ENCODE data around the gene PTPRC. TPM values are rescaled to one million over a fixed set of nuclear protein-coding genes. Genes with fewer than 3 reads are reported as not detected.

Gene PTPRC
- total RNA-seq, 1 donor from 2014 or later, result not detected

DNA sequence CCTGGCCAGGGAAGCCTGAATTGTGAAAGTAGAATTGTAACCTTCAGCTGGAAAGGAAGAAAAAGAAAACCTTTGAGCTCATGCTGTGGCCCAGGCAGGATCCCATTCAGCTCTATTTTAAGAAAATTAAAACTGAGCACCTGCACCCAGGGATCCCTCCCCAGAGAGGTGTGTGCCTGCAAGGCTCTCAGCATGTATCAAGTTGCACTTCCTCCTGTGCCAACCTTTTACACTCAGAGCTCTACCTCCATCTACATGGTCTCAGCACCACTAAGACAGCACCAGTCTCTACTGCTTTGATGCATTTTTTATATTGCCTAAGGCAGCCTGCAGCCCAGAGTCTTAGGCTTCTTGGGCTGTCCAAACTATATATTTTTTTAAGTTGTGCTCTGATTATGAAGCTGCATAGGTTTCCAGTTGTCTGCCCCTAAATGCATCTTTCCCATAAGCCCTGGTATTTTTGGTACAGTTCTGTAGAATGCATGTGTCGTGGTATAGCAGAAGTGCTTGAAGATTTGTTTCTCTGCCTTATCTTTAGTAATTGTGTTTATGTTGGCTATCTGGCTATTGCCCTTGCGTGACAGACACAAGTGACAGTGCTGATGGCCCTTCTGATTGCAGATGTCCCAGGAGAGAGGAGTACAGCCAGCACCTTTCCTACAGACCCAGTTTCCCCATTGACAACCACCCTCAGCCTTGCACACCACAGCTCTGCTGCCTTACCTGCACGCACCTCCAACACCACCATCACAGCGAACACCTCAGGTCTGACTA lies 63.1 kb downstream of the PTPRC start:
- no peak for TF ChIP-seq CTCF (IDR thresholded peaks at IDR 0.05; ENCODE audit: unreplicated experiment)
- H3K4me3 Mint-ChIP-seq (ENCODE audit: unreplicated experiment), result no peak overlapping the region
- no peak overlapping the region for H3K27ac Mint-ChIP-seq (ENCODE audit: unreplicated experiment)
- no peak for DNase-seq (ENCODE audit: low spot score)
- H3K27me3 Mint-ChIP-seq (ENCODE audit: unreplicated experiment), result no peaks in the 10 kb centered on the region
- no peaks in the 10 kb centered on the region for H3K36me3 Mint-ChIP-seq (ENCODE audit: low read depth, unreplicated experiment)
- no peaks in the 10 kb centered on the region for H3K9me3 Mint-ChIP-seq (ENCODE audit: unreplicated experiment)
- H3K4me1 Mint-ChIP-seq (ENCODE audit: unreplicated experiment), result no peaks in the 10 kb centered on the region

- H3K36me3 Mint-ChIP-seq (ENCODE audit: low read depth, unreplicated experiment), result no peaks in the 10 kb centered on the region
- no peak overlapping the region for H3K4me3 Mint-ChIP-seq (ENCODE audit: unreplicated experiment)
- no peak for DNase-seq (ENCODE audit: low spot score)
- H3K4me1 Mint-ChIP-seq (ENCODE audit: unreplicated experiment), result no peaks in the 10 kb centered on the region
- H3K27me3 Mint-ChIP-seq (ENCODE audit: unreplicated experiment), result no peaks in the 10 kb centered on the region
- no peak for TF ChIP-seq CTCF (IDR thresholded peaks at IDR 0.05; ENCODE audit: unreplicated experiment)
- no peak overlapping the region for H3K27ac Mint-ChIP-seq (ENCODE audit: unreplicated experiment)
- no peaks in the 10 kb centered on the region for H3K9me3 Mint-ChIP-seq (ENCODE audit: unreplicated experiment)
Observed at GRCh38 chr1:198708761-198709525, 70.1 kb downstream of the PTPRC start.

GRCh38 chr1:198711837-198712236 lies 73.0 kb downstream of the PTPRC start:
- no peak overlapping the region for H3K27ac Mint-ChIP-seq (ENCODE audit: unreplicated experiment)
- no peak for DNase-seq (ENCODE audit: low spot score)

DNA sequence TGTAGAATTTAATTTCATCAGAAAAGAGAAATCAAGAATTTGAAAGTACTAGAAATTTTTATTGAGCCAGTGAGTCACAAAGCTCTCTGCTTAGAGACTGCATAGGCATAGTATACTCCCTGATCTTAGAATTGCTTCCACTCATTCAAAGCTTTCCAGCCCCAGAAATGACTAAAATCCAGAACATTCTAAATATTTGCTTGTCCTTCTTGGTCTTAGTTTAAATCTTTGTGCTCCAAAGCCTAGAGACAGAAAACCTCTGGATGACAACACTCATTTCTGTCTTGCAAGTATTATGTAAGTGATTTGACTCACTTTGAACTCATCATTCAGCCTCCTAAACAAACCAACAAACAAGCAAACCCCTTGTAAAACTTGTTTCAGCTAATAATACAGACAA lies 74.2 kb downstream of the PTPRC start:
- Mint-ChIP-seq H3K4me3 (ENCODE audit: unreplicated experiment) (no peak overlapping the region), H3K27ac (ENCODE audit: unreplicated experiment) (no peak overlapping the region), H3K9me3 (ENCODE audit: unreplicated experiment) (no peaks in the 10 kb centered on the region), H3K27me3 (ENCODE audit: unreplicated experiment) (no peaks in the 10 kb centered on the region), H3K36me3 (ENCODE audit: low read depth, unreplicated experiment) (no peaks in the 10 kb centered on the region), H3K4me1 (ENCODE audit: unreplicated experiment) (no peaks in the 10 kb centered on the region)
- no peak for DNase-seq (ENCODE audit: low spot score)
- TF ChIP-seq CTCF (IDR thresholded peaks at IDR 0.05; ENCODE audit: unreplicated experiment), result no peak

More at GRCh38 chr1:198711837-198712236, 73.0 kb downstream of the PTPRC start:
- no peak for TF ChIP-seq CTCF (IDR thresholded peaks at IDR 0.05; ENCODE audit: unreplicated experiment)
- no peaks in the 10 kb centered on the region for H3K36me3 Mint-ChIP-seq (ENCODE audit: low read depth, unreplicated experiment)
- H3K27me3 Mint-ChIP-seq (ENCODE audit: unreplicated experiment), result no peaks in the 10 kb centered on the region
- H3K9me3 Mint-ChIP-seq (ENCODE audit: unreplicated experiment), result no peaks in the 10 kb centered on the region
- H3K4me3 Mint-ChIP-seq (ENCODE audit: unreplicated experiment), result no peak overlapping the region
- no peaks in the 10 kb centered on the region for H3K4me1 Mint-ChIP-seq (ENCODE audit: unreplicated experiment)

GRCh38 chr1:198714271-198714670 lies 75.4 kb downstream of the PTPRC start:
- H3K4me3 Mint-ChIP-seq (ENCODE audit: unreplicated experiment), result no peak overlapping the region
- TF ChIP-seq CTCF (IDR thresholded peaks at IDR 0.05; ENCODE audit: unreplicated experiment), result no peak
- H3K4me1 Mint-ChIP-seq (ENCODE audit: unreplicated experiment), result no peaks in the 10 kb centered on the region
- no peaks in the 10 kb centered on the region for H3K27me3 Mint-ChIP-seq (ENCODE audit: unreplicated experiment)
- H3K9me3 Mint-ChIP-seq (ENCODE audit: unreplicated experiment), result no peaks in the 10 kb centered on the region
- H3K36me3 Mint-ChIP-seq (ENCODE audit: low read depth, unreplicated experiment), result no peaks in the 10 kb centered on the region
- no peak for DNase-seq (ENCODE audit: low spot score)
- H3K27ac Mint-ChIP-seq (ENCODE audit: unreplicated experiment), result no peak overlapping the region
